Lower leg skin (tissue), 4 donors: Measurements from ENCODE around the gene THAP8. TPM values are rescaled to one million over a fixed set of nuclear protein-coding genes. Genes with fewer than 3 reads are reported as not detected.
A peak's percentile ranks its signal among the peaks of the same experiment; 100 is the strongest.

ENCODE experiments used
- DNase-seq, 2 donors: peaks; one replicate each; pipeline ENCODE4 v3.0.0-alpha.2; 2019; ENCODE audit warnings: low spot score in 2 of 2
- H3K4me3 ChIP-seq: fragments of 200-600 bp; sonication (generic); 2 replicates; pipeline ENCODE4 v1.5.1; 2017; ENCODE audit warnings: mild to moderate bottlenecking, low read depth; ENCODE audit not compliant: poor library complexity, severe bottlenecking
- CTCF ChIP-seq, 3 donors: fragments of 450-650 bp; IDR thresholded peaks; one replicate each; pipeline ENCODE4 v1.5.1; 2016; ENCODE audit warnings: antibody characterized with exemption in 3 of 3, mild to moderate bottlenecking in 3 of 3, moderate library complexity in 2 of 3
- POLR2A ChIP-seq, 2 donors: fragments of 450-650 bp; IDR thresholded peaks; one replicate each; pipeline ENCODE4 v1.6.1; 2016 to 2017; ENCODE audit warnings: antibody characterized with exemption in 2 of 2, mild to moderate bottlenecking in 1 of 2, moderate library complexity in 1 of 2
- WGBS, 2 donors: methylation state at CpG; one replicate each; pipeline ENCODE4 v1.1.5; 2018; 5-methylcytosine and 5-hydroxymethylcytosine counted together
- intact Hi-C: fragments of 100-400 bp; cut with DNase I; formaldehyde crosslinking; loops from one replicate; pipeline ENCODE4 v1.15.0; 2023; ENCODE audit warnings: low total_unique reads
- total RNA-seq, 4 donors: library from RNA; depleted of rRNA; stranded (reverse); fragments of >200 nt; gene quantifications; one replicate each; pipeline ENCODE4 v1.1.0, GENCODE V29; 2016

THAP8 gene
- total RNA-seq, 4 donors from 2014 or later, result 9.1 to 27.4 (median 9.5) TPM

GRCh38 chr19:36061367-36061766 lies 7.3 kb upstream of the THAP8 start:
- no peak for DNase-seq
- no peak overlapping the region for H3K4me3 ChIP-seq
- TF ChIP-seq CTCF (IDR thresholded peaks at IDR 0.05) (no peak), POLR2A (IDR thresholded peaks at IDR 0.05) (no peak)
- intact Hi-C loops, result no loop called here
- WGBS, 2 donors, result 79 to 100% methylated on average over 2 of the region's 2 CpGs

- TF ChIP-seq POLR2A (IDR thresholded peaks at IDR 0.05) (no peak), CTCF (IDR thresholded peaks at IDR 0.05) (peak in 1 of 3 donors; percentile 25)
- no peak overlapping the region for H3K4me3 ChIP-seq
- 82 to 87% methylated on average over 4 of the region's 4 CpGs for WGBS, 2 donors
- intact Hi-C loops, result no loop called here
- DNase-seq, result no peak
Measured at GRCh38 chr19:36060430-36060829, 6.3 kb upstream of the THAP8 start.

- DNase-seq, result no peak
- H3K4me3 ChIP-seq, result no peak overlapping the region
- intact Hi-C loops, result loop anchor here (10.0 kb wide), 1 partner anchor 55 kb away; the partner anchor contains the start of gene SYNE4
- no peak for TF ChIP-seq POLR2A (IDR thresholded peaks at IDR 0.05)
- no peak for TF ChIP-seq CTCF (IDR thresholded peaks at IDR 0.05)
- 80 to 86% methylated on average over 6 of the region's 6 CpGs for WGBS, 2 donors
Measured at GRCh38 chr19:36059180-36059910, 5.3 kb upstream of the THAP8 start.

DNA sequence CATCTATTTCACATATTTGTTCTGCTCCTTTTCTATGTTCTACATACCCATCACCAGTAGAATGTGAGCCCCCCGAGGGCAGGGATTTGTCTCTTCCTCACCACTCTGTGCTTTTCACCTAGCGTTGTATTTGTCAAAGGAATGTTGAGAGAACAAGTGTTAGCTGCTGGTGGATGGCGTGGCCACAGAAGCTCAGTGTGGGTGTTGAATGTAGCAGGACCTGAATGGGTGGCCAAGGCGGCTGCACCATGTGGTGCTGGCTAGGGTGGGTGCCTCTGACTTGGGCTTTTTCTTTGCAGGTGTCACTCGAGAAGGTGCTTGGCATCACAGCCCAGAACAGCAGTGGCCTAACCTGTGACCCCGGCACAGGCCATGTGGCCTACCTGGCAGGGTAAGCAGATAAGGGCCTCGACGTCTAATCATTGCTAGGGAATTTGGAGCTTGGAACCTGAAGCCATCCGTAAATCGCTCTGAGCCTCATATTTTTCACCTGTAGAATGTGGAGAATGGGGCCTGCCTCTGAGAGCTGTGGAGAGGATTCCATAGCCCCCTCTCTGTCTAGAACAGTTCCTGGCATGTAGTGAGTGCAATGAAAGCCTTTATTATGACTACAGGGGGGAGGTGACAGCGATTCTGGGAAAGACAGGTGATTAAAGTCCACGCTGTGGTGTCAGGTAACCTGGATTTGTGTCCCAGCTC lies 4.5 kb upstream of the THAP8 start:
- DNase-seq, result no peak
- H3K4me3 ChIP-seq, result no peak overlapping the region
- 84 to 90% methylated on average over 12 of the region's 12 CpGs for WGBS, 2 donors
- no peak for TF ChIP-seq POLR2A (IDR thresholded peaks at IDR 0.05)
- TF ChIP-seq CTCF (IDR thresholded peaks at IDR 0.05), result no peak
- intact Hi-C loops, result loop anchor here (10.0 kb wide), 1 partner anchor 54 kb away; the partner anchor contains the start of gene SYNE4

DNA sequence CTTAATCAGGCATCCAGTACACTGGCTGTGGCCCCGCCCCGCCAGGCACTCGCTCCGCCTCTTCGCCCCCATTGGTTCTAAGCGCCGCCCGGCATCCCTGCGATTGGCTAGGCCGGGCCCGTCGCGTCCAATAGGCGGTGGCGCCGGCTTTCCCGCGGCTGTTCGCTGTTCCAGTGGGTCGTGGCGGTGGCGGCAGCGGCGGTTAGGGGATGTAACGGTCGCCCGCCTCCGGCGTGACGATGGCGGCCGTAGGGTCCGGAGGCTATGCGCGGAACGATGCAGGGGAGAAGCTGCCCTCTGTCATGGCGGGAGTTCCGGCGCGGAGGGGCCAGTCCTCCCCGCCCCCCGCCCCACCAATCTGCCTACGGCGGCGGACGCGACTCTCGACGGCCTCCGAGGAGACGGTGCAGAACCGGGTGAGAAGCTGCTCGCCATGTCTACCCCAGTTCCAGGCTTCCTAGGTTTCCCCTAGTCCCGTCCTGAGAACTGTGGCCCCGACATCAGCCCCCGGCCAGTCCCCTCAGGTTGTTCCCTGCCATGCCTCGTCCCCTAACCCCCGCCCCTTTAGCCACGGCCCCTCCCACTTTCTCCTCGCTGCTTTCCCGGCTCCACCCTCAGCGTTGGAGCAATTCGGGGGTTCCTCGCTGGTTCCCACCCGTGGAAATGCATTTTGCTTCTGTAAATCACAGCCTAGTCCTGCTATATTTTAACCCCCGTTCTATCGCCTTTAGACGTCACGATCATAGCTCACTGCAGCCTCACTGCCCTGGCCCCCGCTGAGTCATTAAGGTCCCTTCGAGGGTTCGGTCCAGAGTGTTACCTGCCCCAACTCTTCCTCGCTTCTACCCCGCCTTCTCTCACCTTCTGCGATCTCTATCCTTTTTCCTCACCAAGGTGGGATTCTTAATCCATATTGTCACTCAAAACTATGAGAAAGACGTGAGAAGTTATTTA lies 925 bp upstream of the THAP8 start, which contains the start of gene WDR62:
WDR62 (plus strand) TSS at position 165 of the 954 bp plus-strand sequence; CDS start at position 240, 75 bp downstream.
- WGBS, 2 donors, result 1 to 3% methylated on average over 26 to 56 of the region's 76 CpGs
- intact Hi-C loops, result loop anchor here (10.0 kb wide), 1 partner anchor 50 kb away; the partner anchor contains the start of gene SYNE4
- peak; percentile 90 to 98 for DNase-seq
- no peak for TF ChIP-seq POLR2A (IDR thresholded peaks at IDR 0.05)
- peak within 1 kb of the TSS; percentile 36 for H3K4me3 ChIP-seq
